GM19438 (cell line): ENCODE measurements around the gene CD300E.
"Not testable (repeated sequence)": the region's sequence is repeated elsewhere in the genome, so short reads cannot be mapped to it uniquely, and the experiment has no call there.

Experiments used
- ATAC-seq: cut with Tn5 transposase; IDR thresholded peaks from one replicate; pipeline ENCODE4 v1.9.1; 2021; ENCODE audit warnings: low read depth; ENCODE audit not compliant: unreplicated experiment

The CD300E gene

GRCh38 chr17:74636541-74637085, 13.1 kb upstream of the CD300E start:
- ATAC-seq = not testable (repeated sequence)

DNA sequence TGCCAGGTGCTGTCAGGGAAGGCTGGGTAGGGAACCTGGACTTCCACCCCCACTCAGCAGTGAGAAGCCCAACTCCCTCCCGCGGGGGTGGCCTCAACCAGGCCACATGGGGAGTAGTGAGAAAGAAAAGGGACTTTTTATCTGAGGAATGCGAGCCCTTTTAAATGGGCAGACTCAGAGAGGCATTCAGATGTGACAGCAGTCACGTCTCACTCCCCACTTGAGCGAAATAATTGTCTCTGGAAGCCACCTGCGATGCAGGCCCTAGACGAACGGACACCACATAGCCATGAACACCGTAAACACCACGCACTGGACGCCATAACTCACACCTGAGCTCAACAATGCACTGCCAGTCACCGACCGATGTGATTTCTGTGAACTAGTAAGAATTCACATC, 11.9 kb upstream of the CD300E start:
- no peak for ATAC-seq

DNA sequence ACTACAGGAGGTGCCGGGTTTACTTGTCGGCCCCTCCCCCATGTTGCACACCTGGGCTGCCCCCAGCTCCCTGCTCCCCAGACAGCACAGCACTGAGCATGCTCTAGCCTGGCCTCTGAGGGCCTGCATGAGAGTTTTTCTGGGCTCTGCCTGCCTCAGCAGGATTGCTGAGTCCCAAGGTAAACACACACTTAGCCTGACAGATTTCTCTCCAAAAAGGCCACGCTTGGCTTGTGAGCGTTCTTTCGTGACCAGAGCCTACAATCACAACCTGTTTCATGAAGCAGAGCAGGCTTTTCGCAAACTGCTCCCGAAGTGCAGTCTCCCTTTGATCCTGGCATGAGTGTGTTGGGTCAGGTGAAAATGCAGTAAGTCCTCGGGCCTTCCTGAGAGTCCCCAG, 9.8 kb upstream of the CD300E start:
- ATAC-seq = no peak

DNA sequence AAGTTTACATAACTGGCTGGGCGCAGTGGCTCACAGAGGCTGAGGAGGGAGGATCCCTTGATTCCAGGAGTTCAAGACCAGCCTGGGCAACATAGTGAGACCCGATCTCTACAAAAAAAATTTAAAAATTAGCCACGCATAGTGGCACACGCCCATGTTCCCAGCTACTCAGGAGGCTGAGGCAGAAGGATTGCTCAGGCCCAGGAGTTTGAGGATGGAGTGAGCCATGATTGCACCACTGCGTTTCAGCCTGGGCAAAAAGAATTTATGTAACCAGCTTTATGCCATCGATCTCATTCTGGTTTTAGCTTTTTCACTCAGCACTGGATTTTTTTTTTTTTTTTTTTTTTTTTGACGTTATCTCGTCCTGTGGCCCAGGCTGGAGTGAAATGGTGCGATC, 9.1 kb upstream of the CD300E start:
- no peak for ATAC-seq

- ATAC-seq = no peak
Observed at GRCh38 chr17:74631468-74632450, 8.2 kb upstream of the CD300E start.

GRCh38 chr17:74630251-74630650, 6.7 kb upstream of the CD300E start:
- ATAC-seq = not testable (repeated sequence)

DNA sequence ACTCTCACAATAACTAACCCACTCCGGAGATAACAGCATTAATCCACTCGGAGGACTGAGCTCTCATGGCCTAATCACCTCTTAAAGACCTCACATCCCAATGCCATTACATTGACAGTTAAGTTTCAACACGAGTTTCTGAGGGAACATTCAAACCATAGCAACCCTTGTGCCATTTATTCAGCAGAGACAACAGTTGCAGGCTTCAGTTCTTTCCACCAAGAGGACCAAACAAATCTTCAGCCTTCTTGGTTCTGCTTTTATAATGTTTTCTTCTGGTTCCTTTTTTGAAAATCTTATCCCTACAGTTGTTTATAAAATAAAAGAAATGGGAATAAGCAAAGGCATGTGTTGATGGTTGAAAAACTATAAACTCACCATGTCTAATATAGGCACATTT, 2.1 kb upstream of the CD300E start:
- ATAC-seq = no peak

- ATAC-seq = no peak
Observed at GRCh38 chr17:74624131-74624530, 593 bp upstream of the CD300E start.

- no peak for ATAC-seq
Observed at GRCh38 chr17:74619077-74619673, 4.4 kb downstream of the CD300E start.

DNA sequence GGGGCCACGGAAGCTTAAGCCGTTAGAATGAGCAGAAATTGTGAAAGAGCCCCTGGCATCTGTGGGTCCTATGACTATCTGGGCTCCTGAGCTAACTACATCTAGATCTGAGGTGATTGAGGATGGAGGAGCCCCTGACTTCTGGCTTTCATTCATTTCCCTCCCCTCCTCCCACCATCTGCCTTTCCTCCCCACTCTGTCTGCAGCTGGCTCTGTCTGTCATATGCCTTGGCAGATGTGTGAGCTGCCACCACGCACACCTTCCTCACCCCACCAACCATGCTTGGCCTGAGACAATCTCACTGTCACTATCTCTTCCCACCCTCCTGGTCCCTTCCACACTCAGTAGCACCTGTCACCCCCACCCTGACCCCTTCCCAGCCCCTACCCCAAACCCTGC, 5.1 kb downstream of the CD300E start:
- ATAC-seq = no peak

GRCh38 chr17:74616696-74617095, 6.8 kb downstream of the CD300E start:
- no peak for ATAC-seq

DNA sequence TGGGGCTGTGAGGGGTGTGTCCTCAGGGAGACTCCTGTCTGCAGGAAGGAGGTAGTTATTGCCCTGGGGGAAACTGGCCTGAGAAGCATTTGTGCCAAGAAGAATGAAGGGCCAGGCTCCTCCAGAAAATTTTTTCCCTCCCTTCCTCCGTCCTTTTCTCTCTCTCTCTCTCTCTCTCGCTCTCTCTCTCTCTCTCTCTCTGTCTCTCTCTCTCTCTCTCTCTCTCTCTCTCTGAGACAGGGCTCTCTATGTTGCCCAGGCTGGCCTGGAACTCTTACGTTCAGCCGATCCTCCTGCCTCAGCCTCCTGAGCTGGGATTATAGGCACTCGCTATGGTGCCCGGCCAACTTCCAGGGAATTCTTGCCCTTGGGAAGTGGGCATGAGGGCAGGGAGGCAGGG, 11.5 kb downstream of the CD300E start:
- no peak for ATAC-seq

- ATAC-seq = no peak
Observed at GRCh38 chr17:74610108-74610507, 13.4 kb downstream of the CD300E start.

DNA sequence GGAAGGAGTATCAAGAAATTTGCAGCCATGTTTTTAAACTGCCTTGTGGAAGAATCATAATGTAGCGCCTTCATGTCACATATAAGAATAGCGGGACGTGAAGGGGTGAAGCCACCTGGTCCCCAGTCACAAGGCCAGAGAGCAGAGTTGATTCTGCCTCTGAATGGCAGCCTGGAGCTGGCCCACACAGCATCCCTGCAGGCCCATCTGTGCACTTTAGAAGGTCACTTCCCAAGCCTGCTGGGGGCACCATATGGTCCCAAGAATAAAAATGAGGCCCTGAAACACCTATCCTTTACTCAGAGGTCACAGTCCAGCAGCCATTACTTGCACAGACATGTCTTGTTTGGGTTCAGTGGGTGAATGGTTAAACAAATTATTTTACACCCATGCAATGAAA, 15.0 kb downstream of the CD300E start:
- no peak for ATAC-seq

GRCh38 chr17:74607221-74607620, 16.3 kb downstream of the CD300E start:
- ATAC-seq = no peak

DNA sequence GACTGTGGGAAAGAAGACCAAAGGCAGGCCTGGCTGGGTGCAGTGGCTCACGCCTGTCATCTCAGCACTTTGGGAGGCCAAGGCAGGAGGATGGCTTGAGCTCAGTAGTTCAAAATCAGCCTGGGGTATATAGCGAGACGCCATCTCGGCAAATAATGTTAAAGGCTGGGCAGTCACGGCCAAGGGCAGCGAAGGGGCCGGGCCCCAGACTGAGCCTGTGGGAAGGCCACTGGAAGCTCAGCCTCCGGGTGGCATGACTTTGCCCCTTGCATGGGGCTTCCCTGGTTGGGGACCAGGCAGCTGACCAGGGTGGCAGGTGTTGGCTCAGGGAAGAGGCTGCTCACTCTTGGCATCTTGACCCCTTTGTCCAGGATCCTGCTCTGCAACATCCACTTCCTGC, 17.5 kb downstream of the CD300E start:
- no peak for ATAC-seq

GRCh38 chr17:74605361-74605760, 18.2 kb downstream of the CD300E start:
- ATAC-seq = no peak

- ATAC-seq = no peak
Observed at GRCh38 chr17:74604761-74605160, 18.8 kb downstream of the CD300E start.

DNA sequence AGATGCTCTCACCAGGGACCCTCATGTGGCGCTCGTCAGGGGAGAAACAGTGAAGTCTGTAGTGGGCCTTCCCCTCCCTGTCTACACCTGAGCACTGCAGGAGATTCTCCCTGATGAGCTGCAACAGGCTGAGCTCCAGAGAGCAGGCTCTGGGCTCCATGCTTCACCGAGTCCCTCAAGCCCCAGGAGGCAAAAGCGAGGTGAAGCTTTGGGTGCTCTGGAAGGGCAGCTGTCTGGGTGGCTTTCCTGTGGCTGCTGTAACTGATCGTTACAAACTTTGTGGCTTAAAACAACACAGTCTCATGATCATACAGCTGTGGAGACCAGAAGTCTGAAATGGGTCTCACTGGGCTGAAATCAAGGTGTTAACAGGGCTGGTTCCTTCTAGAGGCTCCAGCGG, 19.3 kb downstream of the CD300E start:
- no peak for ATAC-seq

DNA sequence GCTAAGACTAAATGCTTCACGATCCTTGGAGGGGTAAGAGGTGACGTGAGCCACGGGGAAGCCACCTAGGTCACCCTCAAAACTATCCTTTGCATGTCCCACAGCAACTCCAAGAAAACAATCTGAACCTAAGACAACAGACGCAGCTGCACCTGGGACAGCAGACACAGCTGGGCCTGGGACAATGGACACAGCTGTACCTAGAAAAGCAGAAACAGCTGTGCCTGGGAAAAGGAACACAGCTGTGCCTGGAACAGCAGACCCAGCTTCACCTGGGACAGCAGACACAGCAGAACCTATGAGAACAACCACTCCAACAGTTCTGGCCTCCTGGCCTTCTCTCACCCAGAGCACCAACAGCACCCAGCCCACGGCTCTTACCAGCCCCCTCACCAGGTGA, 19.8 kb downstream of the CD300E start:
- ATAC-seq = no peak

GRCh38 chr17:74603037-74603635, 20.4 kb downstream of the CD300E start:
- ATAC-seq = no peak
